Inflammatory macrophage treated with lipopolysaccharide for 4 hours (primary cell): ENCODE data around the gene ARNT2.
"Not testable (repeated sequence)": the region's sequence is repeated elsewhere in the genome, so short reads cannot be mapped to it uniquely, and the experiment has no call there.

Experiments
- DNase-seq: peaks from one replicate; pipeline ENCODE4 v3.0.0-alpha.2; 2020

ARNT2 gene

DNA sequence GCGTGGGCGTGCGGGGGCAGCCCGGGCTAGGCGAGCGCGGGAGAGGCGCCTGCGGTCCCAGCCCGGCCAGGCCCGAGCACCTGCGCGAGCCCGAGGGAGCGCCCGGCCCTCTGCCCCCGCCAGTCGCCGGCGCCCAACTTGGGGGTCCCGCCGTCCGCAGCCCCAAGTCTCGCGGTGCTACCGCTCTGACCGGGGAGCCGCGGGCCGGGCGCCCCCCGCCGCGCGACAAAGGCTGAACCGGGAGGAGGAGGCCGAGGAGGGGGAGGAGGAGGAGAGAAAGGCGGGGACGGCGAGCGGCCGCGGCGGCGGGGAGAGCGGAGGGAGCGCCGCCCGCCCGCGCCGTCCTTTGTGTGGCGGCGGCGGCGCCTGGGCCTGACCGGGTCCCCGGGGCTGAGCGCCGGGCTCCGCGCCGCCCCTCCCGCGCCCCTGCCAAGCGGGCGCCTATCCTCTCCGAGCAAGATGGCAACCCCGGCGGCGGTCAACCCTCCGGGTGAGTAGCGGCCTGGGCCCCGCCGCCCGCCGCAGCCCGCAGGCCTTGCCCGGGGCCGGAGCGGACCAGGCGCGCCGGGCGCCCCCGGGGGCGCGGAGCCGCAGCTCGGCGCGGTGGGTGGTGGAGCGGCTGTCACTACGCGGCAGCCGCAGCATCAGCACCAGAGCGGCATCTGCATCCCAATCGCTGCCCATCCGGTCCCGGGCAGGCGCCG lies at the start of gene ARNT2:
ARNT2 (plus strand) TSS at position 326 of the 704 bp plus-strand sequence; CDS start at position 460, 134 bp downstream.
- no peak for DNase-seq

DNA sequence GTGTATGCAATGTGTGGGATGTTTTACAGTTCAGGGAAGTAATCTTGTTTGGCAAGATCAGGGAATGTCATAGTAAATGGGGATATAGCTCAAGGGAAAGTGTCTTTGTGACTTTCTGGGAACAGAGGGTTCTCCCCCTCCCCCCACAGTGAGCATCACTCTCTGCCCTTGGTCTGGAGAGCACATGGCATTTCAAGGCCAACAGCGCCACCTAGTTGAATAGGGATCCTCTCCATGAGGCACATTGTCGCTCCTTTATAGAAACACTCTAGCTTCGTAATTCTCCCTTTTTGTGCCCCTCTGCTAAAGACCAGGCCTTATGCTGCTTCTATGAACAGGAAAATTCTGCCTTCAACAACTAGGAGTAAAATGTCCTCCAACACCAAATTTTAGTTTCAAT lies 37.1 kb upstream of the ARNT2 start:
- DNase-seq = peak; percentile 8

- DNase-seq = no peak
These were observed 36.5 kb upstream of the ARNT2 start for GRCh38 chr15:80367661-80368060.

- DNase-seq = no peak
These were observed 32.3 kb upstream of the ARNT2 start for GRCh38 chr15:80371924-80372323.

- no peak for DNase-seq
These were observed 29.7 kb upstream of the ARNT2 start for GRCh38 chr15:80374441-80374840.

GRCh38 chr15:80375968-80376891 lies 28.0 kb upstream of the ARNT2 start:
- no peak for DNase-seq

DNA sequence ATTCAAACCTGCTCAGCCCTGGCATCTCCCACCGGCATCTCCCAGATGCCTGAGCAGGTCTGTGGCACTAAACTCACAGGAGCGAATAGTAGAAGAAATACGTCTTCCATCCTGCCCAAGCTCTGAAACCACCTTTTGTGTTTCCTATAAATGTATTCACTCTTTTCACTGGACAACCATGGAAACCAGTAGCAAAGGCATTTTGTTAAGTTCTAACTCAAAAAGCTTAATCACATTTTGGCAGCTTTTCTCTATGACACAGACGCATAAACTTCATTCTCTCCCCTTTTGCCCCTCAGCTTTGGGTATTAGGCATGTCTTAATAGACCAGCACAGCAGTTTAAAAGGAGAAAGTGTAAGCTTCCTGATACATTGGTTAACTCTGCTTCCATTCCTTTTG lies 24.5 kb upstream of the ARNT2 start:
- no peak for DNase-seq

DNA sequence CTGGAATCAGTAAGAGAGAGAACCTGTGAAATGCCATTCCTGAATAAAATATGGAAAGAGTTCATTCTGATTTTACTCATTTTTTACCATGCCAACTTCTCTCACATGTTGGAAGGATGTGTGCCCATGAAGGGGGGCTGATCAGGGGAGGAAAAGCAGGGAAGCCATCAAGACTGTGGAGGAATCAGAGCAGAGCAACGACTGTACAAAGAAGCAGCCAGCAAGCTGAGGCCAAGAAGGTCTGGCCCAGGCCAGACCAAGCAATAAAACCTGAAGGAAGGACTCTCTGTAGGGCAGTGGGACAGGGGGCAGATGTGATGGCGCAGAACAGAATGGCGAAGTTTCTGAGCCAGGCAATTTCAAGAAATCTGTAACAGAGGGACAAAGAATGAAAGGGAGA lies 24.0 kb upstream of the ARNT2 start:
- DNase-seq = no peak

- DNase-seq = no peak
These were observed 21.9 kb upstream of the ARNT2 start for GRCh38 chr15:80382285-80382684.

DNA sequence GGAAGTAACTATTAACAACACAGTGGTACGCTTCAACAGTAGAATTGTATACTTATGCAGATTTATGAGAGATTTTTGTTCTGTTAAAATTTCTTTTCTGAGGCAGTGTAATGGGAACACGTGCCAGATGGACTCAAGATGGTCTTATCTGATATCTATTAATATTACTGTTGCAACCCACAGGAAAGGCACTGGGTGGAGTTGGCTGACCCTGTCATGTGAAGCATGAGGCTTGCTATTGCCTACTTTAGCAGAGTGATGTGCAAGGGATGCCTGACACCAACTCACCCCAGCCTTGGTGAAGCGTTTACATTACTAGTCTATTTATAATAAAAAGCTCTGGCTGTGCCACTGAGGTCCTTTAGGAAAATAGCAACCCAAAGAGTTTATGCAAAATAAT lies 19.8 kb upstream of the ARNT2 start:
- DNase-seq = no peak

DNA sequence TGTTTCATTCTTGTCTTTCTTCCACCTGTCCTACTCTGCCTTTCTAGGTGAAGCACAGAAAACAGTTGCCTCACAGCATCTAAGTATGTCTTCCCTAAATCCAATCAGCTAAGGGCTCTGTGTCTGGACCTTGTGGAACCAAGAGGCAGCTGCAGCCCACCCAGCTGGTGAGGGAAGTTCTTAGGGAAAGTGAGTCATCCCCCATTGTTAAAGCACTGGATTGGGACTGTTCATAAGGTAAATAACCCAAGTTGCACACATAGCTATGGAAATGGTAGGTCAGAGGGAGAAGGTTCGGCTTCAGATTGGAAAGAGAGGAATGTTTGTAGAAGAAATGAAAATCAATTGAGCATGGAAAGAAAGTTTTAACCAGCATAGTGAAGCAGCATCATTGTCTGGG lies 18.0 kb upstream of the ARNT2 start:
- no peak for DNase-seq

DNA sequence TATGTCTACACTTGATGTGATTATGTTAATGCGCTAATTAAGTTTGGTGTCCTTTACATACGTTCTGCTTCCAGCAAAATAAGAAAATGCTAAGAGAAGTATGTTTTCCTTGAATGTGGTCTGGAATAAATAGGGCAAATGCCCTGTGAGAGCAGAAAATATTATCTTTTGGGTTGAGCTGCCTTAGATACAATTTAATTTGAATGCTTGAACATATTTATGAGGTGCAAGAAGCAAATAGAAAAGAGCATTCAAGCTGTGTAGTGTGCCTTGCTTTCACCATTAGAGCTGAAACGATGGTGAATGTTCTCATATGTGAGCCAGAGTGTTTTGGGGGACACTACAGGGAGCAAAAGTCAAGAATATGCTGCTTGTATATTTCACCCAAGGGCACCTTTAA lies 15.9 kb upstream of the ARNT2 start:
- no peak for DNase-seq

DNA sequence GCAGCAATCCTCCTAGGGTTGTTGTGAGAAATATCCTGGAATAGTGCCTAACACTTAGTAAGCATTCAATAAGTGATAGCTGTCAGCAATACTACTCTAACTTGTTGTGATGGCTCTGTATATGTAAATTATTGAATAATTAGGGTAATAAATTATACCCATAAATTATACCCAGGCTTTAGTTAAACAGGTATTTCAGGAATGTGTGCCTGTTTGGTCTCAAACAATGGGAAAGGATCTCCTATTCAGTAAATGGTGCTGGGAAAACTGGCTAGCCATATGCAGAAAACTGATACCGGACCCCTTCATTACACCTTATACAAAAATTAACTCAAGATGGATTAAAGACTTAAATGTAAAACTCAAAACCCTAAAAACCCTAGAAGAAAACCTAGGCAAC lies 14.8 kb upstream of the ARNT2 start:
- no peak for DNase-seq

DNA sequence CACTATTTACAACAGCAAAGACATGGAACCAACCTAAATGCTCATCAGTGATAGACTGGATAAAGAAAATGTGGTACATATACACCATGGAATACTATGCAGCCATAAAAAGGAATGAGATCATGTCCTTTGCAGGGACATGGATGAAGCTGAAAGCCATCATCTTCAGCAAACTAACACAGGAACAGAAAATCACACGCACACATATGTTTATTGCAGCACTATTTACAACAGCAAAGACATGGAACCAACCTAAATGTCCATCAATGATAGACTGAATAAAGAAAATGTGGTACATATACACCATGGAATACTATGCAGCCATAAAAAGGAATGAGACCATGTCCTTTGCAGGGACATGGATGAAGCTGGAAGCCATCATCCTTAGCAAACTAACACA lies 13.2 kb upstream of the ARNT2 start:
- DNase-seq = not testable (repeated sequence)

GRCh38 chr15:80395616-80396015 lies 8.6 kb upstream of the ARNT2 start:
- no peak for DNase-seq

DNA sequence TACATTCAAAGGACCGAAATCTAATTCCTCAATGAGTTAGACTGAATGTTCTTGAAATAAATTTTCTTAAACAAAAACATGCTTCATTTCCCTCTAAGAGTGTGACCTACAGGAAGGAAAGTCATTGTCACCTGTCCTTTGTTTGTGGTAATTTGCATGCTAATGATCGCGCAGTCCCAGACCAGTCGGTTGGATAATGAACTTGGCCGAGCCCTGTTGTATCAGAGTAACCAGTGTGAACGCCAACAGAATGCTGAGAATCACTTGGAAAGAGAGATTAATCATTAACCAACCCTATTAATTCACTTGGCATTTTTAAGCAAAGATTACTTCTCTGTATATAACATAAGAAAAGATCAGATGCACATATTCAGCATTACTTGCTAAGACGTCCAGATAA lies 8.1 kb upstream of the ARNT2 start:
- no peak for DNase-seq

DNA sequence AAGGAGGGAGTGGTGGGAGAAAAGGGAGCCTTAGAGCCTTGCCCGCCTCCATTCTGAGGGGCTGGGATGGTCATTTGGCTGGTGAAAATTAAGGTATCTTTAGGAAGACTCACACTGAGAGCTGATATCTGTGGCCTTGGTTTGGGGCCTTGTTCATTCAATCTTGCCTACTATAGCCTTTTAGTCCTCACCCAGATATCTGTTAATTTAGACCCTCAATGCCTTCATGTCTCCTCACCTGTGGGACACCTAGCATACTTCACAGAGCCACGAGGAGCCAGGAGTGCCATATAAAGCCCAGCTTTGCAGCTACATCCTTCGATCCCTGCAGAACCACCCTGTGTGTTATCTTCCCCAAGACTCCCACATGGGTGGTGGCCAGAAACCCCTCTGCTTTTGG lies 4.7 kb upstream of the ARNT2 start:
- no peak for DNase-seq

- DNase-seq = no peak
These were observed 2.7 kb upstream of the ARNT2 start for GRCh38 chr15:80401456-80401855.

GRCh38 chr15:80402339-80402738 lies 1.8 kb upstream of the ARNT2 start:
- no peak for DNase-seq

DNA sequence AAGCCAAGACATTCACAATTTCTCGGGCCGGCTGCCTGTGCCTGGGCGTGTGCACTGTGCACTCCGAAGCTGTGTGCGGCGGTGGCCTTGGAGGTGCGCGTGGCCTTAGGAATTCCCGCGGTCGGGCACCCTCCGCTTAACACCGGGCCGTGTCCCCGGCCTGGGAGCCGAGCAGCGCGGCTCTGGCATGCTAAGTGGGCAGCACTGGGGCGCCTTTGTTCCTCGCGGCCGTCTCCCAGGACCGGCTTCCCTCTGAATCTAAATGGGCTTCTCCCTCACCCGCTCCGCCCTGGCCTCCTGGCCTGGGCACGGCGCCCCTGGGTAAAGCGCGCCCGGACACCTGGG lies 498 bp upstream of the ARNT2 start:
- DNase-seq = no peak

GRCh38 chr15:80404761-80405553 lies 775 bp downstream of the ARNT2 start:
- DNase-seq = no peak

GRCh38 chr15:80405554-80405850 lies 1.3 kb downstream of the ARNT2 start:
- DNase-seq = no peak

GRCh38 chr15:80405970-80406369 lies 1.8 kb downstream of the ARNT2 start:
- DNase-seq = no peak

DNA sequence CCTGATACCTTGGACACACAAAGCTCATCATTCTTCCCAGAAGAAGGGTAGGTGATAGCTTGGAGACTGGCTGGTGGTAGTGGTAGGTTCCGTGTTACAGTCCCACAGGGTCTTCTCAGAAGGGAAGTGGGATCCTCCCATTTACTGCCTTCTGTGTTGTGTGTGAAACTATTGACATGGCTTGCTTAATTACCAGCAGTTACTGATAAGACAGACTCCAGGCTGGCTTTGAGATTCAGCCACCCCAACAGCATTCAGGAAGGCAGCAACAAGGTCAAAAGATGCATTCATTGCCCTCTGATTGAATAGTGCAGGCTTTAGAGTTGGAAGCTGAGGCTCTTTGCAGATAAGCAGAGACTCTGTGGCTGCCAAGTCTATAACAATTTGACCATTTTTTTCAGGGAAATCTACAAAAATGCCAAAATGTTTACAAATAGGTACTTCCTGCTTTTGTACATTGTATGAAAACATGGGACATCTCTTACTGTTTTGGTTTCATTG lies 7.7 kb downstream of the ARNT2 start:
- no peak for DNase-seq
